Measurements from ENCODE around the gene CCNT1.
"Not testable (repeated sequence)": the region's sequence is repeated elsewhere in the genome, so short reads cannot be mapped to it uniquely, and the experiment has no call there.

Gene CCNT1

DNA sequence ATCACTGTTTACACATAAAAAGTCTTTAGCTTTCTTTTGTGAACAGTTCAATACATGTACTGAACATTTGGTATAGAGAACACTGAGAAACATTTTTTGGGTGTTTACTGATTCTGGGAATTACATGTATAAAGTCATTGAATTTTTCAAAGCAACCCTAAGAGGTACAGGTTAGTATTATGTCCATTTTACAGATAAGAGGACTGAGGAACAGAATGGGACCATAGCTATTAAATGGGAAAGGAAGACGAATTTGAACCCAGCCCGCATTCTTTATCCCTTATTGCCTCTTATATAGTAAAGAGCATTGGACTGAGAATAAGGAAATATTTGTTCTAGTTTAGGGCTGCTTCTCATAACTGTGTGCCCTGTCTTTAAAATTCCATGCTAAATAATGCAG is 33.6 kb downstream of the CCNT1 start:
- peaks cover 34% of the 10 kb centered on the region for H3K36me3 ChIP-seq (ENCODE audit: low read depth)

GRCh38 chr12:48682533-48682905 is 34.0 kb downstream of the CCNT1 start:
- not testable (repeated sequence) for H3K27ac ChIP-seq (ENCODE audit: poor library complexity, severe bottlenecking)
- Histone ChIP-seq H3K4me1 (ENCODE audit: insufficient read depth, poor library complexity, severe bottlenecking) (peaks cover 27% of the 10 kb centered on the region), H3K4me3 (ENCODE audit: severe bottlenecking) (peak overlapping the region; percentile 84)

More for the DNA sequence above, 33.6 kb downstream of the CCNT1 start:
- TF ChIP-seq CTCF (IDR thresholded peaks at IDR 0.05; ENCODE audit: poor library complexity, severe bottlenecking): no peak
- ATAC-seq (ENCODE audit: low read depth) (no peak), DNase-seq (ENCODE audit: low spot score) (no peak)
- no peaks in the 10 kb centered on the region for H3K9me3 ChIP-seq (ENCODE audit: severe bottlenecking)
- peaks cover 24% of the 10 kb centered on the region for H3K4me1 ChIP-seq (ENCODE audit: insufficient read depth, poor library complexity, severe bottlenecking)
- H3K27ac ChIP-seq (ENCODE audit: poor library complexity, severe bottlenecking): no peak overlapping the region
- no peaks in the 10 kb centered on the region for H3K27me3 ChIP-seq (ENCODE audit: insufficient read depth, poor library complexity, severe bottlenecking)
- H3K4me3 ChIP-seq (ENCODE audit: severe bottlenecking): peak overlapping the region; percentile 84

GRCh38 chr12:48681710-48682532 is 34.6 kb downstream of the CCNT1 start, which contains the start of gene KANSL2:
KANSL2 (minus strand) TSS chr12:48682238; CDS start chr12:48681632, 606 bp downstream.
- Histone ChIP-seq H3K4me3 (ENCODE audit: severe bottlenecking) (peak within 1 kb of the TSS; percentile 84), H3K27me3 (ENCODE audit: insufficient read depth, poor library complexity, severe bottlenecking) (no peaks in the 10 kb centered on the region), H3K4me1 (ENCODE audit: insufficient read depth, poor library complexity, severe bottlenecking) (peaks cover 27% of the 10 kb centered on the region), H3K9me3 (ENCODE audit: severe bottlenecking) (no peaks in the 10 kb centered on the region), H3K36me3 (ENCODE audit: low read depth) (peaks cover 41% of the 10 kb centered on the region), H3K27ac (ENCODE audit: poor library complexity, severe bottlenecking) (peak within 1 kb of the TSS; percentile 53)
- DNase-seq (ENCODE audit: low spot score) (peak; percentile 99), ATAC-seq (ENCODE audit: low read depth) (peak; percentile 99)
- no peak for TF ChIP-seq CTCF (IDR thresholded peaks at IDR 0.05; ENCODE audit: poor library complexity, severe bottlenecking)

More at GRCh38 chr12:48682533-48682905, 34.0 kb downstream of the CCNT1 start:
- not testable (repeated sequence) for H3K27me3 ChIP-seq (ENCODE audit: insufficient read depth, poor library complexity, severe bottlenecking); H3K9me3 ChIP-seq (ENCODE audit: severe bottlenecking); DNase-seq (ENCODE audit: low spot score); ATAC-seq (ENCODE audit: low read depth)
- H3K36me3 ChIP-seq (ENCODE audit: low read depth): peaks cover 36% of the 10 kb centered on the region

DNA sequence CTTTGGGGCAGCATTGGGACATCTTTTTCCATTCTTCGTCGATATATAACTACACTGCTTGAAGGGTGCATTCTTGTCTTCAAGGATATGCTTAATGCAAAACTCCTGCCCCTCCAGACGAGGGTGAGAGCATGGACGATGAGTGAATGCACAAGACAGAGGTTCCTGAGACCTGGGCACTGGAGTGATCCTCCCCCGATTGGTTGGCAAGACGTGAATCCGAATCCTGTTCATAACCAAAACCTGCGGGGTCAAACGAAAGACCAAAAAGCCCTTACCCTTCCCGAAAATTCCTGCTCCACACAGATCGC is 35.2 kb downstream of the CCNT1 start:
- DNase-seq (ENCODE audit: low spot score) (no peak), ATAC-seq (ENCODE audit: low read depth) (no peak)
- H3K4me1 ChIP-seq (ENCODE audit: insufficient read depth, poor library complexity, severe bottlenecking): peaks cover 27% of the 10 kb centered on the region
- TF ChIP-seq CTCF (IDR thresholded peaks at IDR 0.05; ENCODE audit: poor library complexity, severe bottlenecking): no peak
- H3K36me3 ChIP-seq (ENCODE audit: low read depth): peaks cover 47% of the 10 kb centered on the region
- H3K4me3 ChIP-seq (ENCODE audit: severe bottlenecking): peak overlapping the region; percentile 84
- no peaks in the 10 kb centered on the region for H3K9me3 ChIP-seq (ENCODE audit: severe bottlenecking)
- H3K27me3 ChIP-seq (ENCODE audit: insufficient read depth, poor library complexity, severe bottlenecking): no peaks in the 10 kb centered on the region
- H3K27ac ChIP-seq (ENCODE audit: poor library complexity, severe bottlenecking): peak overlapping the region; percentile 53

DNA sequence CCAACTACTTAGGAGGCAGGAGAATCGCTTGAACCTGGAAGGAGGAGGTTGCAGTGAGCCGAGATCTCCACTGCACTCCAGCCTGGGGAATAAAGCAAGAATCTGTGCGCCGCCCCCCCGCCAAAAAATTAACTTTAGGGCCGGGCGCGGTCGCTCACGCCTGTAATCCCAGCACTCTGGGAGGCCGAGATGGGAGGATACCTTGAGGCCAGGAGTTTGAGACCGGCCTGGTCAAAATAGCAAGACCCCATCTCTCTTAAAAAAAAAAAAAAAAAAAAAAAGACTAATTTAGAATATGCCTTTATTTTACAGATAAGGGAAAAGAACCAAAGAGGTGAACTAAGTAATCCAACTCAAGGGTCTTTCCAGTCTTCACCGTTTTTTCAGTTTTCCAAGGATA is 35.6 kb downstream of the CCNT1 start:
- peak overlapping the region; percentile 84 for H3K4me3 ChIP-seq (ENCODE audit: severe bottlenecking)
- DNase-seq (ENCODE audit: low spot score): no peak
- H3K27me3 ChIP-seq (ENCODE audit: insufficient read depth, poor library complexity, severe bottlenecking): no peaks in the 10 kb centered on the region
- no peak for ATAC-seq (ENCODE audit: low read depth)
- H3K9me3 ChIP-seq (ENCODE audit: severe bottlenecking): no peaks in the 10 kb centered on the region
- peaks cover 27% of the 10 kb centered on the region for H3K4me1 ChIP-seq (ENCODE audit: insufficient read depth, poor library complexity, severe bottlenecking)
- TF ChIP-seq CTCF (IDR thresholded peaks at IDR 0.05; ENCODE audit: poor library complexity, severe bottlenecking): no peak
- peak overlapping the region; percentile 53 for H3K27ac ChIP-seq (ENCODE audit: poor library complexity, severe bottlenecking)
- peaks cover 52% of the 10 kb centered on the region for H3K36me3 ChIP-seq (ENCODE audit: low read depth)

Data from RWPE2 (cell line).